RWPE2 (cell line): ENCODE measurements around the gene MAP1B.

Source experiments
- ATAC-seq: fragments of 200-7000 bp; cut with Tn5 transposase; 3 replicates; pipeline ENCODE4 v1.9.1; 2021; ENCODE audit warnings: low read depth
- DNase-seq: peaks from one replicate; pipeline ENCODE4 v3.0.0-alpha.2; 2020; ENCODE audit warnings: low spot score
- H3K27ac ChIP-seq: fragments of 450-650 bp; 2 replicates; pipeline ENCODE4 v1.5.1; 2017; ENCODE audit warnings: mild to moderate bottlenecking; ENCODE audit not compliant: poor library complexity, severe bottlenecking
- H3K27me3 ChIP-seq: fragments of 250-450 bp; sonication (Bioruptor Pico); 2 replicates; pipeline ENCODE4 v1.5.1; 2021; ENCODE audit warnings: mild to moderate bottlenecking, moderate library complexity; ENCODE audit not compliant: insufficient read depth, poor library complexity, severe bottlenecking
- H3K36me3 ChIP-seq: fragments of 250-450 bp; sonication (Bioruptor Pico); 2 replicates; pipeline ENCODE4 v1.5.1; 2020; ENCODE audit warnings: low read depth, mild to moderate bottlenecking, moderate library complexity
- H3K4me1 ChIP-seq: fragments of 250-450 bp; sonication (Bioruptor Pico); 2 replicates; pipeline ENCODE4 v1.5.1; 2021; ENCODE audit warnings: mild to moderate bottlenecking, moderate library complexity; ENCODE audit not compliant: insufficient read depth, poor library complexity, severe bottlenecking
- H3K4me3 ChIP-seq: fragments of 250-450 bp; sonication (Bioruptor Pico); 2 replicates; pipeline ENCODE4 v1.5.1; 2021; ENCODE audit warnings: mild to moderate bottlenecking, moderate library complexity; ENCODE audit not compliant: severe bottlenecking
- H3K9me3 ChIP-seq: fragments of 250-450 bp; sonication (Bioruptor Pico); 2 replicates; pipeline ENCODE4 v1.5.1; 2021; ENCODE audit warnings: mild to moderate bottlenecking, moderate library complexity; ENCODE audit not compliant: severe bottlenecking
- CTCF ChIP-seq: fragments of 450-650 bp; IDR thresholded peaks from one replicate; pipeline ENCODE4 v1.5.1; 2017; ENCODE audit warnings: mild to moderate bottlenecking, moderate library complexity; ENCODE audit not compliant: poor library complexity, severe bottlenecking

Gene MAP1B

GRCh38 chr5:72074251-72074650 is 33.0 kb upstream of the MAP1B start:
- no peak for ATAC-seq
- Histone ChIP-seq H3K9me3 (no peaks in the 10 kb centered on the region), H3K4me1 (no peaks in the 10 kb centered on the region), H3K27ac (no peak overlapping the region), H3K27me3 (no peaks in the 10 kb centered on the region), H3K4me3 (no peak overlapping the region), H3K36me3 (no peaks in the 10 kb centered on the region)
- DNase-seq = no peak
- no peak for TF ChIP-seq CTCF

GRCh38 chr5:72075461-72075860 is 31.8 kb upstream of the MAP1B start:
- Histone ChIP-seq H3K9me3 (no peaks in the 10 kb centered on the region), H3K36me3 (no peaks in the 10 kb centered on the region), H3K4me3 (no peak overlapping the region), H3K27me3 (no peaks in the 10 kb centered on the region), H3K4me1 (no peaks in the 10 kb centered on the region), H3K27ac (no peak overlapping the region)
- no peak for TF ChIP-seq CTCF
- DNase-seq (no peak), ATAC-seq (no peak)

- Histone ChIP-seq H3K9me3 (no peaks in the 10 kb centered on the region), H3K27me3 (no peaks in the 10 kb centered on the region), H3K27ac (no peak overlapping the region), H3K4me3 (no peak overlapping the region), H3K4me1 (no peaks in the 10 kb centered on the region), H3K36me3 (no peaks in the 10 kb centered on the region)
- no peak for DNase-seq
- no peak for ATAC-seq
- TF ChIP-seq CTCF = no peak
Measured at GRCh38 chr5:72076621-72077300, 30.5 kb upstream of the MAP1B start.

- H3K4me1 ChIP-seq = no peaks in the 10 kb centered on the region
- ATAC-seq (no peak), DNase-seq (no peak)
- H3K9me3 ChIP-seq = no peaks in the 10 kb centered on the region
- H3K27me3 ChIP-seq = no peaks in the 10 kb centered on the region
- no peaks in the 10 kb centered on the region for H3K36me3 ChIP-seq
- H3K27ac ChIP-seq = no peak overlapping the region
- TF ChIP-seq CTCF = no peak
- no peak overlapping the region for H3K4me3 ChIP-seq
Measured at GRCh38 chr5:72077390-72077789, 29.9 kb upstream of the MAP1B start.

DNA sequence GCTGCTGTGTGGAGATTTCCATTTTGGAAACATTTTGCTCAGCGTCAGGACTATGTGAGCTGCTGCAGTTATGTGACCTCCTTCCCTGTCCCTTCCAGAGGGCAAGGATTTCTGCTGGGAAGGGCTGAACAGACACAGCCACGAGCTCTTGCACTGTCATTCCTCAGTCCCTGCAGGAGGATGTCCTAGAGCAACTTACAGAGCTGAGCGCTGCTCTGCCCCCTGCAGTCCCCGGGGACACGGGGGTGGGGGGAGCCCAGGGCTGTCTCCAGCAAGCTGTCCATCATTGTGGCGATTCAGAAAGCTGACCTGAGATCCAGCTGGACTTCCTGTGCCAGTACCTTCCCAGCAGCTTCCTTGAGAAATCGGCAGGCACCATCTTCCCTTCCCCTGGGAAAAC is 28.0 kb upstream of the MAP1B start:
- no peak overlapping the region for H3K27ac ChIP-seq
- no peaks in the 10 kb centered on the region for H3K27me3 ChIP-seq
- H3K9me3 ChIP-seq = no peaks in the 10 kb centered on the region
- DNase-seq = no peak
- ATAC-seq = no peak
- H3K4me1 ChIP-seq = no peaks in the 10 kb centered on the region
- TF ChIP-seq CTCF = no peak
- no peaks in the 10 kb centered on the region for H3K36me3 ChIP-seq
- no peak overlapping the region for H3K4me3 ChIP-seq
